T1000 (cell line): Measurements from ENCODE around the gene KRI1.
A peak's percentile ranks its signal among the peaks of the same experiment; 100 is the strongest.
"Not testable (repeated sequence)": the region's sequence is repeated elsewhere in the genome, so short reads cannot be mapped to it uniquely, and the experiment has no call there.

Experiments used
- DNase-seq: peaks from one replicate; lab custom pipeline; 2025; ENCODE audit warnings: mixed read lengths; lab: John Stamatoyannopoulos, UW

The KRI1 gene

GRCh38 chr19:10549733-10550132 is 16.1 kb downstream of the KRI1 start:
- no peak for DNase-seq

- no peak for DNase-seq
Observed at GRCh38 chr19:10548746-10549276, 17.0 kb downstream of the KRI1 start.

DNA sequence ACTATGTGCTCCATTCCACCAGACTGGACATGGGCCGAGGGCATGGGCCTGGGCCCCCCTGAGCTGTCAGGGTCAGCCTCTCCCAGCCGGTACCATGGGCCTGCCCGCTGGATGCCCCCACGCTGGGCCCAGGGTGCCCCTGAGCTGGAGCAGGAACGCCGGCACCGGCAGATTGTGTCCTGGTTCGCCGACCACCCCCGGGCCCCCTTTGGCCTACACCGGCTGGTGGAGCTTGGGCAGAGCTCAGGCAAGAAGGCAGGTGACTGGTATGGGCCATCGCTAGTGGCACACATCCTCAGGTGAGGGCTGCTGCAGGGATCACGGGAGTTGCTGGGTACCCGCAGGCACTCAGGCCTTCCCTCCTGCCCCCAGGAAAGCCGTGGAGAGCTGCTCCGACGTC is 19.0 kb downstream of the KRI1 start:
- no peak for DNase-seq

- no peak for DNase-seq
Observed at GRCh38 chr19:10544753-10545251, 21.0 kb downstream of the KRI1 start.

DNA sequence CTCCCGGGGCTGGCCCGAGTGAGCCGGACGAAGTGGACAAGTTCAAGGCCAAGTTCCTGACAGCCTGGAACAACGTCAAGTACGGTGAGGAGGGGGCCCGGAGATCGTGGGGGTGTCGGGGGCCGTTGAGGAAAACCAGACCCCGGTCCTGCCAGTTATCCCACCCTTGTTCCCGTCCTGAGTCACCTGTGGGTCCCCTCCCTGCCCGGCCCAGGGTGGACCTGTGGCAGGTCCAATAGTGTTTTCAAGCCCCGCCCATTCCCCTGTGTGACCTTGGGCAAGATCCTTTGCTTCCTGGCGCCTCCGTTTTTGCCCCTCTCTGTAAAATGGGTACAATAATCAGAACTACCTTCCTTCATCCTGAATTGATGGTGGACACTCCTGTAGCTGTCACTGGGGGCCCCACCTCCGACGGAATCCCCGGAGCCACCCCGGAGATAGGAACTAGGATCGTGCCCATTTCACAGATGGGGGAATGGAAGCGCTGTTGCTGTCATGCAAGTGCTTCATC is 21.5 kb downstream of the KRI1 start:
- no peak for DNase-seq

DNA sequence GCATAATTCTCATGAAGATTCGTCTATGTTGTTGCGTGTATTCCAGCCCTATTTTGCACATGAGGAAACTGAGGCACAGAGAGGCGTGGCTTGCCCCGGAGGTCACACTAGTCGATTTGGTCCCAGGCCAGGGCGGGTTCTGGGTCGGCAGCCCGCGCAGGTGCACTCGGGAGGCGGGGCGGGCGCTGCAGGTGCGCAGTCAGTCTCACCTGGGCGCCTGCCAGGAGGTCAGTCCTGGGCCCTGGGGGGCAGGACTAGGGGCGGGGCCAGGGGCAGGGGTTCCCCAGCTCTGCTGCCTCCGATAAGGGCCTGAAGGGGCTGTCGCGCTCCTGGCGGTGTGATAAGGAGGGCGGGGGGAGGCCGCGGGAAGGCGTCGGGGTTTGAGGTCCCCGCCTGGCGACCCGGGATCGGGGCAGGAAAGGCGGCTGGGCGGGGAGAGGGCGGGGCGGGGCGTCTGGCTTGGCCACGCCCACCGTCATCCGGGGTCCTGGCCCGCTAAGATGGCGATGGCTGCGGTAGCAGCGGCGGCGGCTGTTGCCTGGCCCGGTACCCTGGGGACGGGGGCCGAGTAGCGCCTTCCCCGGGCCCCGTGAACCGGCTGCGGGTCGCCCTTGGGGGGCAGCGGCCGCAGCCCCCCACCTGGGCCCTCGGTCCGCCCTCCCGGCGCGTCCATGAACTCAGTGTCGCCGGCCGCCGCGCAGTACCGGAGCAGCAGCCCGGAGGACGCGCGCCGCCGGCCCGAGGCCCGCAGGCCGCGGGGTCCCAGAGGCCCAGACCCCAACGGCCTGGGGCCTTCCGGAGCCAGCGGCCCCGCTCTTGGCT is 22.2 kb downstream of the KRI1 start, which contains the start of gene ATG4D:
ATG4D (plus strand) TSS at position 485 of the 822 bp plus-strand sequence; CDS start at position 672, 187 bp downstream.
- DNase-seq = peak; percentile 65

DNA sequence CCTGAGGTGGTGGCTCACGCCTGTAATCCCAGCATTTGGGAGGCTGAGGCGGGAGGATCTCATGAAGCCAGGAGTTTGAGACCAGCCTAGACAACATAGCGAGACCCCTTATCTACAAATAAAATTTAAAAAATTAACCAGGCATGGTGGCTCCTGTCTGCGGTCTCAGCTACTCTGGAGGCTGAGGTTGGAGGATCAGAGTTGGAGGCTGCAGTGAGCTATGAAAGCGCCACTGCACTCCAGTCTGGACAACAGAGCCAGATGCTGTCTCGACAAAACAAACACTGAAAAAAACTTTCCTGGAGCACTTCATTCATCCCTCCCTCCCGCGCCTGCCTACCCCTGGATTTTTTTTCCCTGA is 22.8 kb downstream of the KRI1 start:
- DNase-seq = no peak

GRCh38 chr19:10539016-10539415 is 26.8 kb downstream of the KRI1 start:
- not testable (repeated sequence) for DNase-seq

- DNase-seq = no peak
Observed at GRCh38 chr19:10538204-10538983, 27.4 kb downstream of the KRI1 start.

- no peak for DNase-seq
Observed at GRCh38 chr19:10537668-10538067, 28.1 kb downstream of the KRI1 start.

GRCh38 chr19:10535613-10536012 is 30.2 kb downstream of the KRI1 start:
- no peak for DNase-seq

- DNase-seq = no peak
Observed at GRCh38 chr19:10533646-10534386, 32.0 kb downstream of the KRI1 start.

DNA sequence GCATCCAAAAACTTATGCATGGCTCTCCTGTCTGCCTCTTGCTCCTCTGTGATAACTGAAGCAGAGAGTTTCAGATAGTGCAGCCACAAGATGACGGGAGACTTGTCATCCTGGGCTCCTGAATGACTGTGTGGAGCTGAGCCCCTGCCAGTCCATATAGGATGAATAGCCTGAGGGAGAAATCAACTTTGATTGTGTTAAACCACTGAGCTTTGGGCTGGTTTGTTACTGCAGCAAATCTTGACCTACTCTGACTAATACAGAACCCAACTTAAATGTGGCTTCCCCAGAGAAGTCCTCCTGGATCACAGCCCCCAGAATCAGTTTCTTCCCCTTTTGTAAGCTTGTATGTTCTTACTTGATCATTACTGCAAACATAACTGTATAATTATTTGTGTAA is 33.4 kb downstream of the KRI1 start:
- DNase-seq = no peak

- not testable (repeated sequence) for DNase-seq
Observed at GRCh38 chr19:10526887-10527286, 38.9 kb downstream of the KRI1 start.

- DNase-seq = no peak
Observed at GRCh38 chr19:10525636-10526035, 40.2 kb downstream of the KRI1 start.

GRCh38 chr19:10523135-10523636 is 42.6 kb downstream of the KRI1 start:
- no peak for DNase-seq

- no peak for DNase-seq
Observed at GRCh38 chr19:10521461-10522171, 44.2 kb downstream of the KRI1 start.

GRCh38 chr19:10520652-10521318 is 45.0 kb downstream of the KRI1 start:
- no peak for DNase-seq

GRCh38 chr19:10519421-10519820 is 46.4 kb downstream of the KRI1 start:
- DNase-seq = no peak
